NCI-H2171 (cell line): ENCODE results near the gene ANGPTL2.
A peak's percentile ranks its signal among the peaks of the same experiment; 100 is the strongest.

ENCODE experiments used
- DNase-seq: peaks from one replicate; lab custom pipeline; 2025; lab: John Stamatoyannopoulos, UW

The ANGPTL2 gene

GRCh38 chr9:127136081-127136879, 13.8 kb upstream of the ANGPTL2 start:
- no peak for DNase-seq

GRCh38 chr9:127135056-127135745, 12.8 kb upstream of the ANGPTL2 start:
- no peak for DNase-seq

DNA sequence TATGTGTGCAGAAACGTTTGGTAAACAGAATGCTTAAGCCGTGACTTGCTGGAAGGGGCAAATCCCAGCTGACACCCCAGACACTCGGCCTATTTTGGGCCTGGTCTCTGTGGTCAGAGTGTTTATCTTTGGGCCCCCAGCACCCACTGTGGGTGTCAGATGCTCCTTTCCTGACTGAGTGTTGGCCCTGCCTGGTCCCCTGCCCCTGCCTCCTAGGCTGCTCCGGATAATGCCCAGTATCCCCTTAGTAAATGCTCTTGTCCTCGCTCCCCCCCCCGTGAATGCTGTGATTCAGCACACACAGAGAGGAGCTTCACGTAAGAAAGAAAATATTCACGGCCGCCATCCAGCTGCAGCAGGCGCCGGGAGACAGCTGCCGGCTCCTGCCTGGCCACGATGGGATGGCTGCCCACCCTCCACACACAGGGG, 11.3 kb upstream of the ANGPTL2 start:
- DNase-seq: peak; percentile 31

GRCh38 chr9:127132921-127133647, 10.6 kb upstream of the ANGPTL2 start:
- DNase-seq: peak; percentile 81

GRCh38 chr9:127132375-127132774, 9.9 kb upstream of the ANGPTL2 start:
- no peak for DNase-seq

DNA sequence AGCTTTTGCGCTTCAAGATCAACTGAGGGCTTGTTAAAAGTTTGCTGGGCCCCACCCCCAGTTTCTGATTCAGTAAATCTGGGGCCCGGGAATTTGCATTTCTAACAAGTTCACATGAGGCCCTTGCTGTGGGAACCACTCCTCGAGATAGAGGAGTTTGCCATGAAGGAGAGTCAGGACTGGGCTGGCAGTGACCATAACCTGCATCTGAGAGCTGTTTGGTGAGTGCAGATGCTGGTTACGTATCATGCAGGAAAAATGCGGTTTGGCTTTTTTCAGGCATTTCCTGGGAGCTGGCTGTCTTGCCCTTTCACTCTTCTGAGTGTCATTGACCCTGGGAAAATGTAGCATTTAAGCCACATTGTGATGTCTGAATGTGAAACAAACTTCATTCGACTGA, 9.4 kb upstream of the ANGPTL2 start:
- no peak for DNase-seq

- DNase-seq: peak; percentile 98
Observed at GRCh38 chr9:127130661-127131538, 8.5 kb upstream of the ANGPTL2 start.

- no peak for DNase-seq
Observed at GRCh38 chr9:127130235-127130634, 7.8 kb upstream of the ANGPTL2 start.

GRCh38 chr9:127129718-127130085, 7.3 kb upstream of the ANGPTL2 start:
- DNase-seq: no peak

DNA sequence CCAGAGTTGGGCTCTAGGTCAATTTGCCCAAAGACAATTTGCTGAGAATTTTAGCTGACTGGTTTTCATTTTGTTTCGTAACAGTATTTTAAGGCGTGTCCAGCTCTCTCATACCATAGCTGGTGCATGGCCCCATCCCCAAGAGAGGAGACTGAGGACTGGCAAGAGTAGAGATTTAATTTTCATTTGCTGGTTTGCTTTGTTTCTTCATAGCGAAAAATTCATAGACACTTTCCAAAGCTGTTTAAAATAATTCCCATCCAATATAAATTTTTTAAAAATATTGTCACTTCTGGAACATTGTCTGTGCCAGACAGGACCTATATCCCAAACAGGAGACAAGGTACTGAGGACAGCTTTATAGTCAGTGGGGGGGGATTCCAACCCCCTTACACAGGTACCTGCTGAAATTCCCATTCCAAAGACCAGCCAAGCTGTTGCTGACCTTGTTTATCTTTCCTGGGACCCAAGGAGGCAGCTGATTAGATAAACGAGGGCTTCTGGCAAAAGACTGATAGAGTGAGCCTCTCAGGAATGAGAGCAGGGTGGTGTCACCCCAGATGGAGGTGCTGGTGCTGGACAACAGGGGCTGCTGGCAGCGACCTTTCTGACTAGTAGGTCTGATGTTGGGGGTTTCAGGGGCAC, 6.8 kb upstream of the ANGPTL2 start:
- DNase-seq: no peak

GRCh38 chr9:127128341-127129072, 6.1 kb upstream of the ANGPTL2 start:
- DNase-seq: no peak

GRCh38 chr9:127126971-127127370, 4.5 kb upstream of the ANGPTL2 start:
- no peak for DNase-seq

- DNase-seq: no peak
Observed at GRCh38 chr9:127124792-127125191, 2.4 kb upstream of the ANGPTL2 start.

DNA sequence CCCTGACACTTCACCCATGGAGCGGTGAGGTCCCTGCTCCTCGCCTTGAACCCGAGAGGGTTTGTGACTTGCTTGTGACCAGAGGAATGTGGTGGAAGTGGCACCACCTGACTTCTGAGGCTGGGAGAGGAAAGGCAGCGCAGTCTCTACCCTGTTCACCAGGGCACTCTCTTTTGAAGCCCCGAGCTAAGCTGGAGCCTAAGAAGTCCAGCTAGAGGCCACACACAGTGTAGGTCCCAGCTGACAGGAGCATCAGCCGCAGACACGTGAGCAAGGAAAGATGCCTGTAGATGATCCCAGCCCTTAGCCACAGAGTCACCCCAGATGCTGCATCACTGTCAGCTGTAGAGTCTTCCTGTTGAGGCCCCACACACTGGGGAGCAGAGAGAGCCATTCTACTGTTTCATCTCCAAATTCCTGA, 1.7 kb upstream of the ANGPTL2 start:
- no peak for DNase-seq

DNA sequence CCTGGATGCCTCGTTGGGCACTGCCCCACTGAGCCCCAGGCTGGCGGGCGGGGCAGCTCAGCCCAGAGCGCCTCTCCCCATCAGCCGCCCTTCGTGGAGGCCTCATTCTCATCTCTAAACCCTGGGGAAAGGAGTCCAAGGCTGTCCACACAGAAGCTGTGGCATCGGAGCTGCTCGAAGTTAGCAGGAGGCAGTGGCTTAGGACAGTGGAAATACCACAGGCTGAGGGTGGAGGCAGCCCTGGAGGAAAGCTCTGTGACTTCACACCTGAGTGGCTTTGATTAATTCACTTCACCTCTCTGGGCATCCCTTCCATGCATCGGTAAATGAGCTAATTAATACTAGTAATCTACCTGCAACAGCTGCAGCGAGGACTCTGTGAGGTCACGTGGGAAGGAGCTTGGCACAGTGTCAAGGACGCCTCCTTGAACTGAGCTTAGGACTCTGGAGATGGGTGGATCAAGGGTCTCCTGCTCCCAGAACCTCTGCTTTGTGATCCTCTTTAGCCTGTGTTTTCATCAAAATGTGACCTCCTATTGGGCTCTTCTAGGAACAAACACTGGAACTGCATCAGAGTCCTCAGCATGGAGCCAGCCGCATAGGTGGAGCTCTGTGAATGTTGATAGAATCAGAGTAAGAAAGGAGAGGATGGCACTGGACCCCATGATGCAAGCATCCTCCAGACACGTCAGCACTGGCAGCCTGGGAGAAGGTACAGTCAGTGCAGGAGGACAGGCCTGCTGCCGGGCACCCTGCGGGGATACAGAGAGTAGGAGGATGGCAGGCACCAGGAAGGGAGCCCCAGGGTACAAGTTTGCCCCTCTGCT, 842 bp upstream of the ANGPTL2 start:
- peak; percentile 96 for DNase-seq

DNA sequence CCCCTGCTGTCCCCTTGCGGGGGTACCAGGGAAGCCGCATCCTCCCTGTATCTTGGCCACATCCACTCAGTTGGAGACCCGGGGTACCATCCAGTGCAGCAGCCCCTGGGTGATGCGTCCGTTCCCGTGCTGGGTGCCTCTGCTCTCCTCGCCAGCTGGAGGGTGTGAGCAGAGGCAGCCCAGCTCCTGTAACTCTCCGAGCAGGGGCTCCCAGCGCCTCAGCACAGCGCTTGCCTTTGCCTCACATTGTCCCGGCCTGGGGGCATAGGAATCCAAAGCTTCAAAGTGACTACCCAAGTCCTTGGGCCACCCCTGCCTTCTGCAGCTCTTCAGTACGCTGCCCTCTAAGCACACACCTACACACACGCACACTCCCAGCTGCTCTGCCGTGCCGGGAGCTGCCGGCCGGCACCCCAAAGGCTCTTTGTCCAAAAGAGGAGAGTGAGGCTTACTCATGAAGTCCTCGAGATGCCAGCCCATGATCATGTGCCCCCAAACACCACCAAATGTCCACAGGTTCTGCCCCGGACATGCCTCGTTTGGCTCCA, 733 bp downstream of the ANGPTL2 start:
- peak; percentile 22 for DNase-seq

GRCh38 chr9:127119320-127119709, 3.1 kb downstream of the ANGPTL2 start:
- DNase-seq: no peak

GRCh38 chr9:127118597-127119319, 3.7 kb downstream of the ANGPTL2 start:
- no peak for DNase-seq

GRCh38 chr9:127117801-127118200, 4.6 kb downstream of the ANGPTL2 start:
- no peak for DNase-seq
